Keratinocyte (primary cell): ENCODE results near the gene MGRN1. TPM values are rescaled to one million over a fixed set of nuclear protein-coding genes. Genes with fewer than 3 reads are reported as not detected.

Experiments used
- DNase-seq: peaks from one replicate; pipeline ENCODE4 v3.0.0-alpha.2; 2011; ENCODE audit warnings: low read depth, missing footprints, low spot score
- FAIRE-seq: peaks from 2 replicates; lab custom pipeline; 2011; peaks lifted over from hg19 to GRCh38; lab: Jason Lieb, UNC
- H2AFZ ChIP-seq: 2 replicates; pipeline ENCODE4 v1.6.0; 2012; ENCODE audit warnings: low read length, control low read depth, inconsistent platforms; ENCODE audit not compliant: control insufficient read depth
- H3K27ac ChIP-seq: 2 replicates; pipeline ENCODE4 v1.5.1; 2011; ENCODE audit warnings: low read length; ENCODE audit not compliant: control insufficient read depth, insufficient read depth
- H3K27me3 ChIP-seq: 3 replicates; pipeline ENCODE4 v1.6.0; 2011; ENCODE audit warnings: low read length; ENCODE audit not compliant: control insufficient read depth, insufficient read depth; ENCODE audit errors: extremely low read depth
- H3K36me3 ChIP-seq, 2 experiments: 2 replicates in 1 of 2; 3 replicates in 1 of 2; pipeline ENCODE4 v1.5.1; 2011; ENCODE audit warnings: low read length in 2 of 2, mild to moderate bottlenecking in 1 of 2; ENCODE audit not compliant: control insufficient read depth in 2 of 2, insufficient read depth in 2 of 2; ENCODE audit errors: extremely low read depth in 1 of 2
- H3K4me1 ChIP-seq: 3 replicates; pipeline ENCODE4 v1.5.1; 2011; ENCODE audit warnings: low read length; ENCODE audit not compliant: control insufficient read depth, insufficient read depth; ENCODE audit errors: extremely low read depth
- H3K4me2 ChIP-seq: 3 replicates; pipeline ENCODE4 v1.6.0; 2011; ENCODE audit warnings: low read depth, low read length; ENCODE audit not compliant: control insufficient read depth, insufficient read depth; ENCODE audit errors: extremely low read depth
- H3K4me3 ChIP-seq, 3 experiments: fragments of 200-600 bp in 1 of 3; sonication (generic) in 1 of 3; 2 replicates in 2 of 3; 3 replicates in 1 of 3; pipeline ENCODE4 v1.5.1; 2011 to 2016; ENCODE audit warnings: low read length in 3 of 3, mild to moderate bottlenecking in 3 of 3, control low read depth in 2 of 3, inconsistent platforms in 1 of 3, low read depth in 1 of 3, mixed read lengths in 1 of 3, mixed run types in 1 of 3, moderate library complexity in 1 of 3; ENCODE audit not compliant: control insufficient read depth in 2 of 3, insufficient read depth in 2 of 3; ENCODE audit errors: extremely low read depth in 1 of 3
- H3K79me2 ChIP-seq: 2 replicates; pipeline ENCODE4 v1.6.0; 2012; ENCODE audit warnings: low read length; ENCODE audit not compliant: control insufficient read depth, insufficient read depth
- H3K9ac ChIP-seq: 3 replicates; pipeline ENCODE4 v1.6.0; 2011; ENCODE audit warnings: low read length; ENCODE audit not compliant: control insufficient read depth, insufficient read depth; ENCODE audit errors: extremely low read depth
- H3K9me1 ChIP-seq: 3 replicates; pipeline ENCODE4 v1.6.0; 2011; ENCODE audit warnings: low read length; ENCODE audit not compliant: control insufficient read depth, insufficient read depth; ENCODE audit errors: extremely low read depth
- H3K9me3 ChIP-seq: 2 replicates; pipeline ENCODE4 v1.5.1; 2012; ENCODE audit warnings: low read depth, low read length; ENCODE audit not compliant: control insufficient read depth
- H4K20me1 ChIP-seq: 3 replicates; pipeline ENCODE4 v1.6.0; 2011; ENCODE audit warnings: low read length; ENCODE audit not compliant: control insufficient read depth, insufficient read depth; ENCODE audit errors: extremely low read depth
- EZH2 ChIP-seq: IDR thresholded peaks from one replicate; pipeline ENCODE4 v1.6.1; 2012; ENCODE audit warnings: inconsistent platforms, mild to moderate bottlenecking, low read length, moderate library complexity
- dilution Hi-C: fragments of 300-500 bp; cut with MboI; formaldehyde crosslinking; loops from one replicate; pipeline ENCODE4 v1.7.0; 2020; ENCODE audit warnings: low sequenced_read_pairs; ENCODE audit not compliant: extremely low pct_ligation_motif_present
- polyA plus RNA-seq, 5 experiments: library from polyadenylated mRNA; depleted of rRNA in 3 of 5; stranded (reverse) in 3 of 5; stranded (forward) in 1 of 5; unstranded in 1 of 5; fragments of >200 nt; gene quantifications; 1 replicate in 1 of 5; 2 replicates in 3 of 5; 3 replicates in 1 of 5; pipeline versions ENCODE4 v1.2.1 to v1.2.3, GENCODE V29; 2011 to 2012; ENCODE audit warnings: missing spikeins in 2 of 5, low read depth in 1 of 5, low replicate concordance in 1 of 5
- TF ChIP-seq, protein P1 (sequence below), 3 experiments: IDR thresholded peaks in 1 of 3; conservative IDR thresholded peaks in 1 of 3; optimal IDR thresholded peaks in 1 of 3; 2 replicates in 2 of 3; 3 replicates in 1 of 3; pipeline versions ENCODE3 to v1.5.1; 2011; ENCODE audit warnings: low read length in 3 of 3, mild to moderate bottlenecking in 3 of 3, moderate library complexity in 2 of 3, control low read depth in 1 of 3, inconsistent platforms in 1 of 3; ENCODE audit not compliant: insufficient read depth in 2 of 3; ENCODE audit errors: extremely low read depth in 1 of 3

Gene MGRN1
- polyA plus RNA-seq, 1 donor (not counting 4 experiments of a cell fraction or from before 2014, with no cell fraction given) = 1.9 TPM

DNA sequence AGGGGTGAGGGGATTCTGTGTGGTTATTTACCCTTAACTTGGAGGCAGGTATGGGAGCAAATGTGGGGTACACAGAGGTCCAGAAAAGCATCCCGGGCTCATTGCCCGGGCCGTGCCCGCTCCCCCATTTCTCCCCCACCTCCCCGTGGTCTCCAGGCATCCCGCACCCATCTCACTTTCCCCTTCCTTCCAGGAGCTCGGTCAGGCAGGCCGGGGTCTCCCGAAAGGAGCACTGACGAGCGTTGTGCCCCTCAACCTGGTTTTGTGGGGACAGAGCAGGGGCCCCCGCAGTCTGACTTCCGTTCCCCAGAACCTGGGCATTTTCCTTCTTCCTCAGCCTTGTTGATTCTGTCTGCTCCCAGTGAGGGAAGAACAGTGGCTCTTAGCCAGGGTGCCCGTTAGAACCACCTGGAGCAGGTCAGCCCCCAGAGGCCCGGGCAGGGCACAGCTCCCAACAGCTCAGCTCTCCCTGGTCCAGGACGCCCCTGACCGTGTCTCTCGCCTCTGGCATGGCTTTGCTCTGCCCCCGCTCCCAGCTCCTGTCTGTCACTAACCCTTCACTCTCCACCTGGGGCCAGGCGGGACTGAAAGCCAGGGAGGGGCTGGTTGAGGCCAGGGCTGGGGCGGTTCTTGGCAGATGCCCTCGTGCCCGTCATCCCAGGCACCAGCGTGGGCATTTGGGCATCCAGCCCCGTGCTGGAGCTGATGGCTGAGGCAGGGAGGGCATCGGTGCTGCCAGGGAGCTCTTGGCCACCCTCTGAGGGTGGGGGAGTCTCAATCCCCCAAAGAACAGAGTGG, 56.2 kb downstream of the MGRN1 start:
- H3K9me1 ChIP-seq = no peaks in the 10 kb centered on the region
- DNase-seq (no peak), FAIRE-seq (no peak)
- H3K36me3 ChIP-seq = peaks cover 12 to 24% of the 10 kb centered on the region in 2 experiments
- peak overlapping the region; percentile 93 for H3K4me2 ChIP-seq
- peak overlapping the region; percentile 73 for H3K9ac ChIP-seq
- H2AFZ ChIP-seq = no peak overlapping the region
- no peak for TF ChIP-seq EZH2
- TF ChIP-seq, protein P1, sequence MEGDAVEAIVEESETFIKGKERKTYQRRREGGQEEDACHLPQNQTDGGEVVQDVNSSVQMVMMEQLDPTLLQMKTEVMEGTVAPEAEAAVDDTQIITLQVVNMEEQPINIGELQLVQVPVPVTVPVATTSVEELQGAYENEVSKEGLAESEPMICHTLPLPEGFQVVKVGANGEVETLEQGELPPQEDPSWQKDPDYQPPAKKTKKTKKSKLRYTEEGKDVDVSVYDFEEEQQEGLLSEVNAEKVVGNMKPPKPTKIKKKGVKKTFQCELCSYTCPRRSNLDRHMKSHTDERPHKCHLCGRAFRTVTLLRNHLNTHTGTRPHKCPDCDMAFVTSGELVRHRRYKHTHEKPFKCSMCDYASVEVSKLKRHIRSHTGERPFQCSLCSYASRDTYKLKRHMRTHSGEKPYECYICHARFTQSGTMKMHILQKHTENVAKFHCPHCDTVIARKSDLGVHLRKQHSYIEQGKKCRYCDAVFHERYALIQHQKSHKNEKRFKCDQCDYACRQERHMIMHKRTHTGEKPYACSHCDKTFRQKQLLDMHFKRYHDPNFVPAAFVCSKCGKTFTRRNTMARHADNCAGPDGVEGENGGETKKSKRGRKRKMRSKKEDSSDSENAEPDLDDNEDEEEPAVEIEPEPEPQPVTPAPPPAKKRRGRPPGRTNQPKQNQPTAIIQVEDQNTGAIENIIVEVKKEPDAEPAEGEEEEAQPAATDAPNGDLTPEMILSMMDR (optimal IDR thresholded peaks at IDR 0.05 in 1 of 3, IDR thresholded peaks at IDR 0.05 in 1 of 3, conservative IDR thresholded peaks at IDR 0.05 in 1 of 3; ENCODE audit: extremely low read depth in 1 of 3, insufficient read depth in 2 of 3, low read length in 3 of 3) = no peak
- no peaks in the 10 kb centered on the region for H3K27me3 ChIP-seq
- H4K20me1 ChIP-seq = no peaks in the 10 kb centered on the region
- no peaks in the 10 kb centered on the region for H3K79me2 ChIP-seq
- dilution Hi-C loops = no loop called here
- peak overlapping the region; percentile 64 for H3K27ac ChIP-seq
- peak overlapping the region; percentile 30 to 68 (median 51) for H3K4me3 ChIP-seq
- H3K9me3 ChIP-seq = no peaks in the 10 kb centered on the region
- H3K4me1 ChIP-seq = peaks cover 23% of the 10 kb centered on the region

DNA sequence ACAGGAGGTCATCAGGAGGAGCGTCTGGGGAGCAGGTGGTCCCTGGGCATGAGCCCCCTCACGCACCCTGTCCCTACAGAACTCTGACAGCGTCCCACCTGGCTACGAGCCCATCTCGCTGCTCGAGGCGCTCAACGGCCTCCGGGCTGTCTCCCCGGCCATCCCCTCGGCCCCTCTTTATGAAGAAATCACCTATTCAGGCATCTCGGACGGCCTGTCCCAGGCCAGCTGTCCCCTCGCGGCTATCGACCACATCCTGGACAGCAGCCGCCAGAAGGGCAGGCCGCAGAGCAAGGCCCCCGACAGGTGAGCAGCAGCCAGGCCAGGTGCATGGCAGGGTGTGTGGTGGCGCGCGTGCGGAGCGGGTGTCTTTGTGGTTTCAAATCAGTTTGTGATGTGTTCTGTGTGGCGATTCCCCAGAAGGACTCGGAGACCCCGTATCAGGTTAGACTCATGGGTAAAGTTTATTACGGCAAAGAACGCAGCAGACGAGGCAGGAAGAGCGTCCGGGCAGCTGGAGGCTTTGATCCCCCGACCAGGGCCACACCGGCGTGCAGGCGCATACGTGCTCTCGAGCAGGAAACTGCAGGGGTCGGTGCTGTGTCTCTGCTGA, 57.0 kb downstream of the MGRN1 start:
- Histone ChIP-seq H4K20me1 (no peaks in the 10 kb centered on the region), H3K4me2 (peak overlapping the region; percentile 93), H3K9me1 (no peaks in the 10 kb centered on the region), H3K27ac (no peak overlapping the region), H3K4me3 (no peak overlapping the region), H2AFZ (no peak overlapping the region), H3K79me2 (no peaks in the 10 kb centered on the region), H3K9ac (no peak overlapping the region), H3K9me3 (no peaks in the 10 kb centered on the region), H3K36me3 (peaks cover 12 to 25% of the 10 kb centered on the region in 2 experiments), H3K27me3 (no peaks in the 10 kb centered on the region), H3K4me1 (peaks cover 23% of the 10 kb centered on the region)
- FAIRE-seq (no peak), DNase-seq (no peak)
- no peak for TF ChIP-seq EZH2
- TF ChIP-seq, protein P1 (optimal IDR thresholded peaks at IDR 0.05 in 1 of 3, IDR thresholded peaks at IDR 0.05 in 1 of 3, conservative IDR thresholded peaks at IDR 0.05 in 1 of 3; ENCODE audit: extremely low read depth in 1 of 3, insufficient read depth in 2 of 3, low read length in 3 of 3) = no peak
- dilution Hi-C loops = no loop called here
